Peyer's patch (tissue), 4 donors: ENCODE data around the gene VSIG10L2.

Experiments
- CTCF ChIP-seq, 6 experiments: fragments of 450-650 bp in 4 of 6; fragments of 200-600 bp in 2 of 6; sonication (generic) in 1 of 6; IDR thresholded peaks; one replicate each; pipeline ENCODE4 v1.5.1; 2017 to 2019; ENCODE audit warnings: antibody characterized with exemption in 6 of 6, mild to moderate bottlenecking in 3 of 6, moderate library complexity in 1 of 6
- POLR2A ChIP-seq, 2 donors: fragments of 450-650 bp; IDR thresholded peaks; one replicate each; pipeline ENCODE4 v1.5.1; 2017; ENCODE audit warnings: antibody characterized with exemption in 2 of 2, mild to moderate bottlenecking in 2 of 2, moderate library complexity in 2 of 2

GRCh38 chr11:125918140-125918840 lies 27.6 kb upstream of the VSIG10L2 start:
- TF ChIP-seq CTCF (IDR thresholded peaks at IDR 0.05) (no peak), POLR2A (IDR thresholded peaks at IDR 0.05) (no peak)
